OCI-LY1 (cell line): ENCODE results near the gene BGN.

Source experiments
- H2AFZ ChIP-seq: fragments of 200-600 bp; sonication (generic), shearing (Covaris generic); 2 replicates; pipeline ENCODE4 v1.6.0; 2014; ENCODE audit warnings: antibody characterized with exemption, mild to moderate bottlenecking, low read length
- H3F3A ChIP-seq: fragments of 200-600 bp; sonication (generic), shearing (Covaris generic); 2 replicates; pipeline ENCODE4 v1.6.0; 2014; ENCODE audit warnings: mild to moderate bottlenecking, antibody characterized with exemption, low read length, moderate library complexity; ENCODE audit not compliant: insufficient read depth
- H3K27ac ChIP-seq: fragments of 200-600 bp; sonication (generic); 2 replicates; pipeline ENCODE4 v1.5.1; 2014; ENCODE audit warnings: low read length, mixed run types, mild to moderate bottlenecking, low read depth; ENCODE audit not compliant: poor library complexity, severe bottlenecking
- H3K27me3 ChIP-seq: fragments of 200-600 bp; sonication (generic); 2 replicates; pipeline ENCODE4 v1.6.0; 2014; ENCODE audit warnings: antibody characterized with exemption, mild to moderate bottlenecking, low read length, moderate library complexity; ENCODE audit not compliant: insufficient read depth
- H3K36me3 ChIP-seq: fragments of 200-600 bp; sonication (generic); 2 replicates; pipeline ENCODE4 v1.6.1; 2014; ENCODE audit warnings: mild to moderate bottlenecking, antibody characterized with exemption, low read length, moderate library complexity, mixed read lengths; ENCODE audit not compliant: insufficient read depth
- H3K4me1 ChIP-seq: fragments of 200-600 bp; sonication (generic); 2 replicates; pipeline ENCODE4 v1.5.1; 2014; ENCODE audit warnings: mild to moderate bottlenecking, low read length, moderate library complexity; ENCODE audit not compliant: insufficient read depth, severe bottlenecking
- H3K4me2 ChIP-seq: fragments of 200-600 bp; sonication (generic), shearing (Covaris generic); 2 replicates; pipeline ENCODE4 v1.6.1; 2014; ENCODE audit warnings: low read length
- H3K4me3 ChIP-seq: fragments of 200-600 bp; sonication (generic); 2 replicates; pipeline ENCODE4 v1.5.1; 2014; ENCODE audit warnings: low read length, low read depth, mild to moderate bottlenecking, mixed read lengths; ENCODE audit not compliant: poor library complexity, severe bottlenecking
- H3K79me2 ChIP-seq: fragments of 200-600 bp; shearing (Covaris generic); 2 replicates; pipeline ENCODE4 v1.6.1; 2016; ENCODE audit warnings: mixed run types, low read length, mixed read lengths; ENCODE audit not compliant: insufficient read depth
- H3K9ac ChIP-seq: fragments of 200-600 bp; sonication (generic), shearing (Covaris generic); 2 replicates; pipeline ENCODE4 v1.6.1; 2014; ENCODE audit warnings: mild to moderate bottlenecking, low read length, mixed read lengths
- H3K9me2 ChIP-seq: fragments of 200-600 bp; sonication (generic), shearing (Covaris generic); 2 replicates; pipeline ENCODE4 v1.6.1; 2014; ENCODE audit warnings: low read depth, mild to moderate bottlenecking, low read length, mixed read lengths
- H3K9me3 ChIP-seq: fragments of 200-600 bp; shearing (Covaris generic); 2 replicates; pipeline ENCODE4 v1.6.1; 2014; ENCODE audit warnings: low read length, mixed read lengths
- H4K20me1 ChIP-seq: fragments of 200-600 bp; sonication (generic), shearing (Covaris generic); 2 replicates; pipeline ENCODE4 v1.6.0; 2016; ENCODE audit warnings: mild to moderate bottlenecking, low read length; ENCODE audit not compliant: insufficient read depth
- CTCF ChIP-seq: fragments of 200-600 bp; sonication (generic), shearing (Covaris generic); IDR thresholded peaks from 2 replicates; pipeline ENCODE4 v1.5.1; 2017; ENCODE audit warnings: mild to moderate bottlenecking, antibody characterized with exemption, low read length, moderate library complexity, mixed read lengths
- EZH2 ChIP-seq: fragments of 200-600 bp; sonication (generic), shearing (Covaris generic); IDR thresholded peaks from 2 replicates; pipeline ENCODE4 v1.8.0; 2017; ENCODE audit warnings: borderline replicate concordance, mixed run types, mild to moderate bottlenecking, antibody characterized with exemption, low read length, moderate library complexity, mixed read lengths

The BGN gene

GRCh38 chrX:153460826-153461225 lies 34.0 kb upstream of the BGN start:
- H3K4me1 ChIP-seq: no peaks in the 10 kb centered on the region
- H4K20me1 ChIP-seq: no peaks in the 10 kb centered on the region
- peaks cover 13% of the 10 kb centered on the region; the same call in 1 of the 2 replicates for H3K36me3 ChIP-seq
- H2AFZ ChIP-seq: no peak overlapping the region
- no peaks in the 10 kb centered on the region for H3F3A ChIP-seq
- H3K9ac ChIP-seq: no peak overlapping the region
- H3K9me2 ChIP-seq: no peaks in the 10 kb centered on the region
- TF ChIP-seq CTCF (peak; percentile 59; the same call in 1 of the 2 replicates), EZH2 (no peak)
- H3K4me2 ChIP-seq: no peak overlapping the region
- no peaks in the 10 kb centered on the region for H3K9me3 ChIP-seq
- no peak overlapping the region for H3K27ac ChIP-seq
- no peaks in the 10 kb centered on the region for H3K79me2 ChIP-seq
- no peak overlapping the region for H3K4me3 ChIP-seq
- no peaks in the 10 kb centered on the region for H3K27me3 ChIP-seq

DNA sequence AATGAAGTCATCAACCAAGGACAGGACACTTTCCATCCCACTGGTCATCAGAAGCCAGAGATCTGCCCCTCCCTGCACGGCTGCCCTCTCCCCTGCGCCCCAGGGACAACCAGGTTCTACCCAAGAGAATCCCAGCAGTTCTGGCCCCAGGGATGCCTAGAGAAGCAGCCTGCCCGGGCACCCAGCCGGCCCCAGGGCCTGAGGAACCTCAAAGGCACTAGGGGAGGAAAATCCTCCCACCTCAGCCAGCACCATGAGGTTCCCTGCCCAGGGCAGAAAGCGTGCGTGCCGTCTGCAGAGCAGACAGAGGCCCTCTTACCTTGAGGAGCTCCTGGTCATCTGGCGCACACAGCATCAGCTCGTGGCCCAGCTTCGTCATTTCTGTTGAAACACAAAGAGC lies 32.5 kb upstream of the BGN start:
- H3K9me2 ChIP-seq: no peaks in the 10 kb centered on the region
- H3F3A ChIP-seq: no peaks in the 10 kb centered on the region
- H3K4me2 ChIP-seq: no peak overlapping the region
- no peaks in the 10 kb centered on the region for H3K9me3 ChIP-seq
- H3K36me3 ChIP-seq: peaks cover 15% of the 10 kb centered on the region; the same call in 1 of the 2 replicates
- H3K4me3 ChIP-seq: no peak overlapping the region
- no peak overlapping the region for H3K9ac ChIP-seq
- no peaks in the 10 kb centered on the region for H3K79me2 ChIP-seq
- H2AFZ ChIP-seq: no peak overlapping the region
- H3K4me1 ChIP-seq: no peaks in the 10 kb centered on the region
- TF ChIP-seq EZH2 (no peak), CTCF (no peak)
- no peaks in the 10 kb centered on the region for H3K27me3 ChIP-seq
- no peaks in the 10 kb centered on the region for H4K20me1 ChIP-seq
- no peak overlapping the region for H3K27ac ChIP-seq

- H3K4me2 ChIP-seq: no peak overlapping the region
- no peak overlapping the region for H2AFZ ChIP-seq
- no peaks in the 10 kb centered on the region for H3F3A ChIP-seq
- H3K9ac ChIP-seq: no peak overlapping the region
- H3K27me3 ChIP-seq: no peaks in the 10 kb centered on the region
- no peaks in the 10 kb centered on the region for H3K4me1 ChIP-seq
- H3K9me3 ChIP-seq: no peaks in the 10 kb centered on the region
- no peaks in the 10 kb centered on the region for H3K9me2 ChIP-seq
- no peak overlapping the region for H3K27ac ChIP-seq
- H4K20me1 ChIP-seq: no peaks in the 10 kb centered on the region
- H3K4me3 ChIP-seq: no peak overlapping the region
- no peaks in the 10 kb centered on the region for H3K79me2 ChIP-seq
- H3K36me3 ChIP-seq: peaks cover 15% of the 10 kb centered on the region; the same call in 1 of the 2 replicates
- TF ChIP-seq EZH2: no peak
- TF ChIP-seq CTCF: no peak
These were observed 31.7 kb upstream of the BGN start for GRCh38 chrX:153463031-153463430.
